Brain microvascular endothelial cell (primary cell): ENCODE results near the gene KCNJ15.

Experiments used
- DNase-seq: peaks from one replicate; pipeline ENCODE4 v3.0.0-alpha.2; 2020
- H3K27ac ChIP-seq: fragments of 250-450 bp; sonication (Bioruptor Pico); 2 replicates; pipeline ENCODE4 v1.5.1; 2020; ENCODE audit warnings: mild to moderate bottlenecking, moderate library complexity
- H3K27me3 ChIP-seq: fragments of 250-450 bp; sonication (Bioruptor Pico); replicated peaks from 2 replicates; pipeline ENCODE4 v1.5.1; 2020; ENCODE audit warnings: mild to moderate bottlenecking
- H3K36me3 ChIP-seq: fragments of 250-450 bp; sonication (Bioruptor Pico); replicated peaks from 2 replicates; pipeline ENCODE4 v1.5.1; 2020; ENCODE audit warnings: mild to moderate bottlenecking
- H3K4me3 ChIP-seq: 2 replicates; pipeline ENCODE4 v1.5.1; 2011; ENCODE audit warnings: low read depth, mild to moderate bottlenecking, control low read depth, low read length, moderate library complexity
- CTCF ChIP-seq: IDR thresholded peaks from 2 replicates; pipeline ENCODE4 v1.5.1; 2011; ENCODE audit warnings: low read depth, mild to moderate bottlenecking, moderate library complexity, low read length, control low read depth, inconsistent platforms; ENCODE audit errors: missing control alignments
- in situ Hi-C: cut with HindIII; loops from 2 replicates; pipeline ENCODE4 v1.10.0; 2017; ENCODE audit warnings: low sequenced_read_pairs, low pct_ligation_motif_present

KCNJ15 gene

DNA sequence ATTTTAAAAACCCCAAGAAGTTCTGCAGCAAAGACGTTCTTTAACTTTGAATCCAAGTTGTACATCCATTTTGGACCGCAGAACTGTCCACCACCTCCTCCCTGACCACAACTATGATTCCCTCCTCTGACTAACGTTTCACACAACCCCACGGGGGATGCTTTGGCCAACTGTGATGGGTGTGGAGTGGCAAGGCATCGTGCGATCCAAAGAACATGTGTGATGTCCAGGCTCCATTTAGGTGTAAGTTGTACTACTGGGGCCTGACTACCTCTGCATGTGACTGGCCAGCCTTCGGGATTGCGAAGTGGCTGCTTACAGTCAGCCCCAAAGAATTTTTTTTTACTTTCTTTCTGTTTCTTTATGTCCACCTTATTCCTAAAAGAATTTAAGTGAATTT lies 6.7 kb downstream of the KCNJ15 start:
- no peak for TF ChIP-seq CTCF
- H3K27me3 ChIP-seq: no peaks in the 10 kb centered on the region
- no peak overlapping the region for H3K27ac ChIP-seq
- in situ Hi-C loops: no loop called here
- DNase-seq: peak; percentile 47
- H3K36me3 ChIP-seq: no peaks in the 10 kb centered on the region
- H3K4me3 ChIP-seq: no peak overlapping the region

DNA sequence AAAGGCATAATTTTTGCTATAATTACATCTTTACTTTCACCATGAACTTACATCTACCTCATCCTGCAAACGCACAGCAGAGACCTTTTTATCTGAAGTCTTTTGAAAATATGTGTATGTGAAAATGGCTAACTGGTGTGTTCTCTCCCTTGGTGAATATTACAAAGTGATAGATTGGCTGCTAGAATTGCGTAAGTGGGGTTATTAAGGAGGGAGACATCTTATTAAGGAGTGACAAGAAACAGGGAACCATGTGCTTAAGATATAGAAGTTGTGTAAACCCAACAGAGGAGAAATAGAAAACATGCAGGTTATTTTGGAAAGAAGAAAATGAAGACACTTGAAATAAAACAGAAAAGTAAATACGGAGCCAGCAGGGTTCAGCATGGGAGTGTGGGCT lies 7.8 kb downstream of the KCNJ15 start:
- TF ChIP-seq CTCF: no peak
- Histone ChIP-seq H3K4me3 (no peak overlapping the region), H3K27me3 (no peaks in the 10 kb centered on the region), H3K27ac (no peak overlapping the region), H3K36me3 (no peaks in the 10 kb centered on the region)
- in situ Hi-C loops: no loop called here
- DNase-seq: no peak

DNA sequence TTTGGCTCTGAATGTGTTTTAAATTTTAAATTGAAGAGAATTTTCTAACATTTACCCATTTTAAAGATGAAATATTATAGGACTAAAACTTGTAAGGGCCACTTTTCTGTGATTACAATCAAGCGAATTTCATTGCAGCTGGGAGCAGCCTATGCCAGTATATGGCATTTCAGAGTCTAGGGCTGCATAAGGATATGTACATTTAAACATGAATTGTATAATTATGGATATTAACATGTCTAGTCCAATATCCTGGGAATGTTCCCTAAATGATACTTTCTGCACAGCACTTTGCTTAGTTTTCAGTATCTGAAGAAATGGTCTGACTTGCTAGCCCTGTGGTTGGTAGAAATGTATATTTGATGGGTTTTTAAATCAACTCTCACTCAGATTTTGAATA lies 8.4 kb downstream of the KCNJ15 start:
- in situ Hi-C loops: no loop called here
- H3K27ac ChIP-seq: no peak overlapping the region
- DNase-seq: no peak
- H3K4me3 ChIP-seq: no peak overlapping the region
- TF ChIP-seq CTCF: no peak
- no peaks in the 10 kb centered on the region for H3K27me3 ChIP-seq
- no peaks in the 10 kb centered on the region for H3K36me3 ChIP-seq

DNA sequence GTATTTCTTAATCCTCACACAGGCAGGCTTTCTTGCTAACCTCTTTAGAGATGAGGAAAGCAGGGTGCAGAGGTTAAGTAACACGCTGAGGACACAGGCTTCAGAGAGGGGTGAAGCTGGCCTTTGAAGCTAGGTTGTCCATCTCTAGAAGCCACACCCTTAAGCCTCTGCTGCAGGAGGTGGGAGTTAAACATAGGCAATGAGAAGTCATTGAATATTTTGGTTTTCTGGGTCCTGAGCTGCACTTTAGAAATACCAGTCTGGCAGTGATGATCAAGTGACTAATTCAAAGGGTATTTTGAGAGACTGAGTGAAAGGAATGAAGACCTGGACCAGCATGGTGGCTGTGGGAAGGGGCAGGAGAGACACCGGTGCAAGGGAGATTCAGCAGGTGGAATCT lies 9.9 kb downstream of the KCNJ15 start:
- H3K27ac ChIP-seq: no peak overlapping the region
- H3K4me3 ChIP-seq: no peak overlapping the region
- no peak for TF ChIP-seq CTCF
- H3K27me3 ChIP-seq: no peaks in the 10 kb centered on the region
- H3K36me3 ChIP-seq: no peaks in the 10 kb centered on the region
- DNase-seq: no peak
- in situ Hi-C loops: no loop called here

- no peak overlapping the region for H3K27ac ChIP-seq
- H3K4me3 ChIP-seq: no peak overlapping the region
- in situ Hi-C loops: no loop called here
These were observed 10.5 kb downstream of the KCNJ15 start for GRCh38 chr21:38267136-38267755.

More at GRCh38 chr21:38267136-38267755, 10.5 kb downstream of the KCNJ15 start:
- DNase-seq: no peak
- Histone ChIP-seq H3K36me3 (no peaks in the 10 kb centered on the region), H3K27me3 (no peaks in the 10 kb centered on the region)
- TF ChIP-seq CTCF: no peak
